ENCODE results near the gene PRX.

The PRX gene

GRCh38 chr19:40363069-40363468, 50.1 kb downstream of the PRX start:
- no peak for DNase-seq

DNA sequence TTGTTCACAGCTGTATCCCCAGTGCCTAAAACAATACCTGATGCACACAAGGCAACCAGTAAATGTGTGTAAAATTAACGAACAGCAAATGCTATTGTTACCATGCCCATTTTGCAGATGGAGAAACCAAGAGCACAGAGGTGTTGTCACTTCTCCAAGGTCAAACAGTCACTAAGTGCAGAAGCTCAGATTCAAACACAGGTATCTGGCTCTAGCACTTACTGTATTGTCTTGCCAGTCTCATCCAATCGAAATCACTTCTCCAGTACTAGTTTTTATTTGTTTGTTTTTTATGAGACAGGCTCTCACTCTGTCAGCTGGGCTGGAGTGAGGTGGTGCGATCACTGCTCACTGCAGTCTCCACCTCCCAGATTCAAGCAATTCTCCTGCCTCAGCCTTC, 51.0 kb downstream of the PRX start:
- DNase-seq = no peak

DNA sequence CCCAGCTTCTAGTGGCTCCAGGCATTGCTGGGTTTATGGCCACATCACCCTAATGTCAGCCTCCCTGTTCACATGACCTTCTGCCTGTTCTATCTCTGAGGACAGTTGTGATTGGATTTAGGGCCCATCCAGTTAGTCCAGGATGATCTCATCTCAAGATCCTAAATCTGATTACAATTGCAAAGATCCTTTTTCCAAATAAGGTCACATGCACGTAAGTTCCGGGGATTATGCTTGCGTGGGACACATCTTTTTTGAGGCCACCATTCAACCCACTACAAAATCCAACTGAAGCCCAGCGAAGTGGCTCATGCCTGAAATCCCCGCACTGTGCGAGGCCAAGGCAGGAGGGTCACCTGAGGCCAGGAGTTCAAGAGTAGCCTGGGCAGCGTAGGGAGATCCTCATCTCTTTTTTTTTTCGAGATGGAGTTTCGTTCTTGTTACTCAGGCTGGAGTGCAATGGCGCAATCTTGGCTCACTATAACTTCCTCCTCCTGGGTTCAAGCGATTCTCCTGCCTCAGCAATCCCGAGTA, 52.4 kb downstream of the PRX start:
- DNase-seq = no peak

DNA sequence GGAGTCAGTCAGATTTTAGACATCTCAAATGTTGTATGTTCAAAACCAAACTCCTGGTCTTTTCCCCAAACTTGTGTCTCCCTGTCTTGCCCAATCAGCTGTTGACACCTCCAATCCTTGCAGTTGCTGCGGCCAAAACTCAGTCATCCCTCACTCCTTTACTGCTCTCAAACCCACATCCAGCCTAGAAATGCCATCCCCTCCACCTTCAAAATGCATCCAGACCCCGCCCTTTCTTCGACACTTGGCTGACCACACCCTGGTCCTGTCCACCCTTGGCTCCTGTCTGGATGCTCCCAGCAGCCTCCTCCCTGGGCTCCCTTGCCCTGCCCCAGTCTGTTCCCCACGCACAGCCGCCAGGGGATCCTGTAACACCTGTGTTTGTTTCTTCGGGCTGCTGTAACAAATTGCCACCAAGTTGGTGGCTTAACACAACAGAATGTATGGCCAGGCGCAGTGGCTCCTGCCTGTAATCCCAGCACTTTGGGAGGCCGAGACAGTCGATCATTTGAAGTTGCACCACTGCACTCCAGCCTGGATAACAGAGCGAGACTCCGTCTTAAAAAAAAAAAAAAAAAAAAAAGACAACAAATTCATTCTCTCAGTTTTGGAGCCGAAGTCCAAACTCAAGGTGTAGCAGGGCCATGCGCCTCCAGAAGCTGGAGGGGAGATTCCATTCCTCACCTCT, 53.0 kb downstream of the PRX start:
- no peak for DNase-seq

DNA sequence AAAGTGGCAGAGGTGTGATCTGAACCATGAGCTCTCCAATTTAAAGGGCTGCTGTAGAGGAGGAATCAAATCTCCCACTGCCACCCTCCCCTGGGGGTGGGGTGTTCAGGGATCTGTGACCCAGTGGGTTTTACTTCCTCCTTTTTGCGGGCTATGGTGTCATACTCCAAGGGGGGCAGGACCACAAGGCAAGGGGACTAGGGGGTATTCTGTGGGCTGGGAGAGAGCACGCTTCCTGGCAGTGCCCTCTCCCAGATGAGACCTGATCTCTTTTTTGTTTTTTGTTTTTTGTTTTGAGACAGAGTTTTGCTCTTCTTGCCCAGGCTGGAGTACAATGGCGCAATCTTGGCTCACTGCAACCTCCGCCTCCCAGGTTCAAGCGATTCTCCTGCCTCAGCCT, 54.4 kb downstream of the PRX start:
- no peak for DNase-seq

DNA sequence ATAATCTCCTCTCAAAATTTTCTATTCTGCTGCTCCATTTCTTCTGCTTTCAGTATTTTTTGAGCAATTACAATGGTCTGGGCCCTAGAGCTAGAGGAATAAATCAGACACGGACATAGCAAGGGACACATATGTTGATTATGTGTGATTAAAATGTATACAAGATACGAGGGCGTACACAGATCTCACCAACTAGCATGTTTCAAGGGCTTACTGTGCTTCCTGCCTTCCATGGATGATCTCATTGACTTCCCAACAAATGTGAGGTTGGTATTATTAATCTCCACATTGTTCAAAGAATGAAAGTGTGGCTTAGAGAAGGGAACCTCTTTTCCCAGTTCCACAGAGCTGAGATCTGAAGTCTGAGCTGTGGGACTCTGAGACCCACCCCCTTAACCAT, 55.5 kb downstream of the PRX start:
- no peak for DNase-seq

GRCh38 chr19:40356681-40357595, 56.2 kb downstream of the PRX start:
- DNase-seq = no peak

DNA sequence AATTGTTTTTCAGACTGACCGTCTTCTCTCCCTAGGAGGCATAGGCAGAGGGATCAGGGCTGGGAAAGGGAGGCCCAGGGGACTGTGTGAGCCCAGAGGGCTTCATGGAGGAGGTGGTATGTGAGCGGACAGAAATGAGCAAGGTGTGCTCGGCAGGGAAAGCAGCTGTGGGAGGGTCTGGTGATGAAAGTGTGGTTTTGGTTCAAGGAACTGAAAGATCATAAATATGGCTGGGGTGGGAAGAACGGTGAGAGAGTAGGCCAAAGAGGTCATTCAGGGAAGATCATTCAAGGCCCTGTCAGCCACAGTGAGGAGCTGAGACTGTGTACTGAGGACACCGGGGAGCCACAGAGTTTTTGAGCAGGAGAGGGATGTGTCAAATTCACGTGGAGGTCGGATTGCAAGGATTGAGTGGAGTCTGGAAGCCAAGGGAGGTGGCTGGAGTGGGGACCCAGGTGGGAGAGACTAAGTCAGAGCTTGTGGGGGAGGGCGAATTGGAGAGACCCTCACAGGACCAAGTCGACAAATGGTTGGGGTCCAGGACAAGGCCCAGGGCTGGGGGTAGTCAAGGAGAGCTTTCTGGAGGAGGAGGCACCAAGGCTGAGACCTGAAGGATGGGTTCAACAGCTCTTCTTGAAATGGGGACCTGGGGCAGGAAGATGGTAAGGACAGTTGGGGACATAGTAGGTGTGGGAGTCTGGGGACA, 57.0 kb downstream of the PRX start:
- no peak for DNase-seq

DNA sequence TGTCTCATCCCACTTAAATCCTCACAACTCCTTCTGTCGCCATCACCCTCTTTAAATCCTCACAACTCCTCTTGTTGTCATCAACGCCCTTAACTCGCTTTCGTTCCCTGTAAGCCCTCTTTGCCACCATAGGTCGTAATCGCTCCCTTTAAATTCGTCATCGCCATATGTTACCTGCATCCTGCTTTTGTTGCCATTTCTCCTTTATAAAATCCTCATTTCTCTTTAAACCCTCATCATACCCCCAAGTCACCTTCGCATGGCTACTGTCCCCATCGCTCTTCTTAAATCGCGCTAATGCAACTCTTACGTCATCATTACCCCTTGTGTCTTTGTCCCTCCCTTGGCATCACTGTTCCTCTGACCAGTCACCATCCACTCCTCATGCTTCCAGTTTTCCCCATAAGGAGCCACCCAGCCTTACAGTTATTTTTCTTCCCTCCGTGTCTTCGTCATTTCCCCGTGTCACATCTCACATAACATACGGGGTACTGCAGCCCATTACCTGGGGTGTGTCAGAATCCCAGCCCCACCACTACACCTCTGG, 64.1 kb downstream of the PRX start:
- no peak for DNase-seq

DNA sequence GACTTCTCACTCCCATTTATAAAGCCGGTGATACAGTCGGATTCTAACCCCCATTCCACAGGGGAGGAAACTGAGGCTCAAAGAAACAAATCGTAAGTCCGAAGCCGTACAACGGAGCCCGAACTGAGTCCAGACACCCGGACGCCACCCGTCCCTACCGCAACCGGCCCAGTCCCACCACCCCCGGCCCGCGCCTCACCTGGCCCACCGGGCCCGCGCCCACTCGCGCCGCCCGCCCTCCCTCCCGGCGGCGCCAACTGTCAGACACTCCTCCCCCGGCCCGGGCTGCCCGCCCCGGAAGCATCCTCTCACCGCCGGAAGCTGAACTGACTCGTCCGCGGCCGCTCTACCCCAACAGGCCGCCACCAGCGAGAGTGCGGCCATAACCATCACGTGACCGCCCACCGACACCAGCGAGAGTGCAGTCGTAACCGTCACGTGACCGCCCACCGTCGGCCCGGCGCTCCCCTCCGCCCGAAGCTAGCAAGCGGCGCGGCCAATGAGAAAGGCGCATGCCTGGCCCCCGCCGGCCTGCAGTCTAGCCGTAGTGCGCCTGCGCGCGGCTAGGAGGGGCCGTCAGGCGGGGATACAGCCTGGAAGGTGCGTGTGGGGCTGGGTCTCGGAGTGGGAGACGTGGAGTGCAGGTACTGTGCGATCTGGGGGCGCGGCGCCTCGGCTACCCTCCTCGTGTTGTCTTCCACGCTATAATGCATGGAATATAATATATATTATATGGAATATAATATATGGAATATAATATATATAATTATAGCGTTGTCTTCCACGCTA, 64.9 kb downstream of the PRX start, which contains the start of the genes C19orf47 and PLD3:
C19orf47 (minus strand) TSS at position 273 of the 789 bp plus-strand sequence. CDS start 6,540 bp downstream, outside the sequence.
PLD3 (plus strand) TSS at position 571 of the 789 bp plus-strand sequence. CDS start 17,789 bp downstream, outside the sequence.
- peak; percentile 99 for DNase-seq

DNA sequence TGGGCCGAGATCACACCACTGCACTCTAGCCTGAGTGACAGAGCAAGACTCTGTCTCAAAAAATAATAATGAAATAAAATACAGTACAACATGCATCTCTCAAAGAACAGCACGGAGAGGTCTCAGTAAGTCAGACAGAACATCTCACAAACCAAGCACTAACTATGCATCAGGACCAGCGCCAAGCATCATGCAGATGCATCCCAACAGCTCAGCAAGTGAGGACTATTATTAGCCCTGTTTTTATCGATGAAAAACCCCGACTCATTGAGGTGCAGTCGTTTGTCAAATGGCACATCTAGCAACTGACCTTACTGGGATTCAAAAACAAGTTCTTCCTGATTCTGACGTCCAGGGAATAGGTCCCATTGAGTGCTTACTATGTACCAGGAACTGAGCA, 68.8 kb downstream of the PRX start:
- DNase-seq = no peak

Data from right forelimb (tissue), 1 donor.